Mesodermal cell (in vitro differentiated cells): ENCODE data around the gene GULP1.
"Not testable (repeated sequence)": the region's sequence is repeated elsewhere in the genome, so short reads cannot be mapped to it uniquely, and the experiment has no call there.

Experiments used
- H3K27ac ChIP-seq: 2 replicates; pipeline ENCODE4 v1.7.0; 2013; ENCODE audit warnings: mild to moderate bottlenecking, low read depth, low read length, moderate library complexity; ENCODE audit not compliant: severe bottlenecking
- H3K36me3 ChIP-seq: 2 replicates; pipeline ENCODE4 v1.7.1; 2013; ENCODE audit warnings: mild to moderate bottlenecking, low read length, moderate library complexity; ENCODE audit not compliant: control insufficient read depth, insufficient read depth
- H3K4me1 ChIP-seq: one replicate; pipeline ENCODE4 v1.7.1; 2013; ENCODE audit warnings: mild to moderate bottlenecking, low read length; ENCODE audit not compliant: insufficient read depth, control insufficient read depth, poor library complexity, severe bottlenecking
- H3K4me3 ChIP-seq: 2 replicates; pipeline ENCODE4 v1.7.0; 2013; ENCODE audit warnings: low read length, control low read depth, mild to moderate bottlenecking; ENCODE audit not compliant: insufficient read depth, poor library complexity, severe bottlenecking; ENCODE audit errors: extremely low read depth
- H3K9me3 ChIP-seq: 2 replicates; pipeline ENCODE4 v1.7.1; 2013; ENCODE audit warnings: mild to moderate bottlenecking, low read length, moderate library complexity; ENCODE audit not compliant: control insufficient read depth
- WGBS, 2 experiments: methylation state at CpG; one replicate each; pipeline ENCODE4 v1.1.5; 2013; ENCODE audit warnings: missing lambda C conversion rate in 2 of 2; ENCODE audit not compliant: insufficient coverage in 2 of 2; 5-methylcytosine and 5-hydroxymethylcytosine counted together

Gene GULP1

DNA sequence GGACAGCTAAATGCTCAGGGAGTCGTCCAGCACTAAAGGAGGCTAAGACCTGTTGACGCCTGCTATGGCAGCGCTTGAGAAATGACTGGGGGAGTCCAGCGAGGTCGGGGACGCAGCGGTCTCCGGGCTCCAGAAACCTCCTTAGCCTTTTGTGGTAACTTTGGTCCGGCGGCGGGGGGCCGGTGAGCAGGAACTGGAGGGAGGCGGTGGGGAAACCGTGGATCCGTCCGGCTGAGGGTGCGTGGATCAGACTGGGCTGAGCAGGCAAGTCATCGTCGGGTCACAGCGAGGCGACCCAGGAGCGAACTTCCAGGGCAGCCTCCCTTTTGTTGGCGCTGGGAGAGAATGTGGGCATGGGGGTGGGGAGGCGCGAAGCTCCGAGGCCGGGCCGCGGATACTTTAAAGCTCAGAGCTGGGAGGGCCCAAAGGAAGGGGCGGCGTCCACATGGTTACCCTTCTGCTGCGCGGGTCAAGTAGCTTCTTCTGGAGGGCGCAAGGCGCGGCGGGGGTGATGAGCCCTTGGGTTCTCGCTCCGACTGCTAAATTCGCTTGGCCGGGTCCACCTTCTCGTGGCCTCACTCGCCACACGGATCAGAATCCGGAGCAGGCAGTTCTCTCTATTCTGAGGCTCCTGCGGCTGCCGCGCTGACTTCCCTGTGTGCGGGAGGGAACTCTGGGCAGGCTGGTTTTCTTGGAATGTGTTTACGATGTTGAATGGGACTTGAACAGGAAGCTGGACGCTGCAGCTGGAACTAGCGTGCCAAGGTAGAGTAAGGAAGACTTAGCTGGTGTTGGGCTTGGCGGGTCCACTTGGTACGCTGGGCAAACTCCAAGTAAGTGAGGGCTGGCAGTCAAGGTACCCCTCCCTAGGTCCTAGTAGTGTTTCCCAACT is 920 bp downstream of the GULP1 start:
- Histone ChIP-seq H3K36me3 (no peaks in the 10 kb centered on the region), H3K27ac (peak overlapping the region; percentile 92), H3K4me3 (peak overlapping the region; percentile 90), H3K9me3 (no peaks in the 10 kb centered on the region), H3K4me1 (no peaks in the 10 kb centered on the region)
- WGBS, 2 experiments: 0 to 1% methylated on average over 39 to 43 of the region's 54 CpGs

DNA sequence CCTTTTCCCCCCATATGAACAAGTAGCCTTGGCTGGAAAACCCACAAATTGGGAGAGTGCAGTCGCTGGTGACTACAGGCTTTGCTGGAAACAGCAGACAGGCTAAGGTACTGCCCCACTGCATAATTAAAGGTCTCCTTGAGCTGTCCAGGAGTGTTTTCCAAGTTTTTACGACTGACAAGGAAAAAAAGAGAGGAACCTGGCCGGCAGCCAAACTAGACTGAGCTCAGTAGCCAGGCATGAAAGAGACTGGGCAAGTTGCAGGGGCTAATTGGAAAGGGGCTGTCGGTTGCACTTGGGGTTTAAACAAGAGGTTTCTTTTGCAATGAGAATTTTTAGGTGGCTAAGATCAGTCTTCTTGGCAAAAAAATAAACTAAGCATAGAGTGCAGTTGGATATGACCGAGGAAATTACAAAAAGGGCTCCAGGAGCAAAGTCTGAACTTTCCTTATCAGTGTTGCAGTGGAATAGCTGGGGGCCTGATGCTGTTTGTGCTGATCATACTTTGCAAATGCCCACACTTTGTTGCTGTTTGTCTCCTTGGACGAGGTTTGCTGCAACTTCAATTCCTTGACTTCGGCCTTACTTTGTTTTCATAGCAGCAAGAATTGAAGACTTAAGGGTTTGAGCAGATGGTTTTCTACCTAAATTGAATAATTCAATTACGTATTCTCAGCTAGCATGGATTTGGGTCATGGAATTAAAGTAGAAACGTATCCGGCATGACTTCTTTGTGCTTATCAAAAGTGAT is 2.1 kb downstream of the GULP1 start:
- Histone ChIP-seq H3K27ac (peak overlapping the region; percentile 92), H3K4me3 (peak overlapping the region; percentile 90), H3K9me3 (no peaks in the 10 kb centered on the region), H3K36me3 (no peaks in the 10 kb centered on the region), H3K4me1 (no peaks in the 10 kb centered on the region)
- WGBS, 2 experiments: 0 to 1% methylated on average over 6 of the region's 10 CpGs

DNA sequence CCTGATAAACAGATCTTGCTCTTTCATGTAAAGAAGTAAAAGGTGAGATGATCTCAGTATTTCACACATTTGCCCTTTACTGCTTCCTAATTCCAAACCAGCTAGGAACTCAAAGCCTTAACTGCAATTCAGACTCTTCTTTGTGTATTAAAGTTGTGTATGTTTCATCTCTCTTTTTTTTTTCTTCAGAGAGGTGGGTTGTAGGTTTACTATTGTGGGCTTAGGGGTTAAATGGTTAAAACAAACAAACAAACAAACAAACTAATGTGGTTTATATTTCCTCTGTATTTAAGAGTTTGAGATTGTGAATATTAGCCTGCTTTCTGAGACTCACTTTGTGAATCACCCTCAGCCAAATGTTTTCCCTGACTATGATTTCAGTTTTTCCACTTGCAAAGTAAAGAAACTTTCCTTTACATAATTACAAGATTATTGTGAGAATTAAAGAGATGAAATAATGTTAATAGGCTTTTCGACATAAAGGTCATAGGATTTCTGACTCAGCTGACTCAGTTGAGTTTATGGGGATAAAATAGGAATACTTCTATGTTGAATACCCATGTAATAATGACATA is 2.8 kb downstream of the GULP1 start:
- no peaks in the 10 kb centered on the region for H3K36me3 ChIP-seq
- H3K4me3 ChIP-seq: peak overlapping the region; percentile 90
- WGBS, 2 experiments: no CpG with 5 or more reads among the region's 1 CpG
- no peaks in the 10 kb centered on the region for H3K4me1 ChIP-seq
- H3K9me3 ChIP-seq: no peaks in the 10 kb centered on the region
- peak overlapping the region; percentile 92 for H3K27ac ChIP-seq

DNA sequence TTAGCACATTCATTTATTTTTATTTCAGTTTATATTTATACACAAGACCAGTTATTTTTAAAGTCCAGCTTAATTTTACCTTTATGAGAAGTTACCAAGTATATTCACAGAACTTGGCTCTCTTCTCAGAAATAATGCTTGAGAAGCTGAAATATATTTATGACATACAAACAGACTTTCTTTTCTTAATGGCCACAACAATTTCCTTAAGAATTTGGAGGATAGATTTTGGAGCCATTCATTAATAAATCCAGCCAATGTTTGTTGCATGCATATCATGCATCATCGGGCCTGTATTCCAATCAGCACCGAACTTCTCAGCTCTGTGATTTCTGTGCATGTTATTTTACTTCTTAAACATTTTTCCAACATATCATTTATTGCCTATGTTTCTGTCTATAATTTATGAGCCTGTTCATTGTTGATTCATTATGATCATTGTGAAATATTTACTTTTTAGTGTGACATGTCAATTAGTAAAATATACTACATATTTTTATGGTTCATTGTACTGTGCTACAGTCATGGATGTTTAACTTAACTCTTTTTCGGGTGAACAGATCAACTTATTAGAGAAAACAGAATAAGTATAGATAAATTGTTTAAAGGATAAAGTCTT is 3.5 kb downstream of the GULP1 start:
- peak overlapping the region; percentile 90 for H3K4me3 ChIP-seq
- no peaks in the 10 kb centered on the region for H3K9me3 ChIP-seq
- no peaks in the 10 kb centered on the region for H3K4me1 ChIP-seq
- no peak overlapping the region for H3K27ac ChIP-seq
- H3K36me3 ChIP-seq: no peaks in the 10 kb centered on the region
- WGBS, 2 experiments: no CpG with 5 or more reads among the region's 3 CpGs

DNA sequence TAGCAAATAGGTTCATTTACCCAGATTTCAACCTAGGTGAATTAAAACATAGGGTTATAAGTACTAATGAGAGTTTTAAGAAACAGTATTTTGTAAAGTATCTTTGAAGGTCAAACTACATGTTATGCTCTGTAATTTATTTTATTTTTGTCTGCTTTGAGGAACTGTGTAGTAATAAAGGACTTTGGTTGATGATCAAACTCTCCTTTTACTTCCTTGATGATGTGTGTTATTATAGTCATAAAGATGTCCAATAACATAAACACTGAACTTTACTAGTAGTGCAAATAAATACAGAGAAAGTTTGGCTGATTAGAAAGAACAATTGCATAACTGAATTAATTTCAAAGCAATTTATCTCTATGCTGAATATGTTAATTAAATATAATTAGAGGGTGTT is 6.3 kb downstream of the GULP1 start:
- H3K36me3 ChIP-seq: peaks cover 5% of the 10 kb centered on the region
- no peak overlapping the region for H3K4me3 ChIP-seq
- H3K4me1 ChIP-seq: peaks cover 6% of the 10 kb centered on the region
- no peak overlapping the region for H3K27ac ChIP-seq
- H3K9me3 ChIP-seq: no peaks in the 10 kb centered on the region

DNA sequence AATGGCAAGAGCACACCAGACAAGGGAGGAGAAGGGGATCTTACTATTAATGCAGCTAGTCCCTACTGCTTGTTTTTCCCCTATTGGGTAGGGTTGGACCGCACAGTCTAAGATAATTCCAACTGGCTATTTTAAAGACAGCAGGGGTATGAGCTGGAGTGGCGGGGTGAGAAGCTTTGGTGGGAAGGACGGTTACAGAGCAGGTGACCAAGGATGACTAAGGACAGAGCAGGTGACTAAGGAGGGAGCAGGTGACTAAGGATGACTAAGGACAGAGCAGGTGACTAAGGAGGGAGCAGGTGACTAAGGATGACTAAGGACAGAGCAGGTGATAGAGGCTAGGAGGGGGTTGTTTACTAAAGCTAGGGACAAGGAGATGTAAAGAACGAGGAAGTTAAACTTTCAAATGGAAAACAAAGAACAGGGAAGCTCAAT is 7.3 kb downstream of the GULP1 start:
- H3K27ac ChIP-seq: not testable (repeated sequence)

DNA sequence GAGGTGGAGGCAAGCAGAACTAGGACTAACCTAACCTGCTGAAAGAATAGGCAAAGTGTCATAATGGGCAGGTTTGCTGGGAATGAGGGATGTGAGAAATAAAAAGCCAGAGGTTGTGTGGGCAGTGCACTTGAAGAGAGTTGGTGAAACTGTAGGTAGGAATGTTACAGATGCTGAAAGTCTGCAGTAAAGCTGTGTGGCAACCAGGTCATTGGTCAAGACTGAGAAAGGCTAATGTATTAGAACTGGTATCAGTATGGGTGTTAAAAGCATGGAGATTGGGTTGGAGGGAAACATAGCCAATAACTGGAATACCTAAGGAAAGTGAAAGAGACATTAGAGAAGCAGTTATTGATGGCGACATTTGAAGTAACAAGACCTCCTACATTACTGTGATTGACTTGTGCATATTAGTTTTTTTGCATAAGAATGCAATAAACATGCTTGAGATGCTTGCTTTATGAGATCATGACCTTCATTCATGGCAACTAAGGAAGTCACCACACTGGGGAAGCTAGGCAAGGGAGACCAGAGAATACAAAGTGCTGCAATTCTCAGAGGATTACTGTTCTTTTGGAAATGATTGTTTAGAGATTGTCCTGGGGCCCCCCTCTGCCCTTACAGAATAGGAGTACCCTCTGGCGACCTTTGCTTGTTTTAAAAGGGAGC is 11.8 kb downstream of the GULP1 start:
- H3K4me3 ChIP-seq: no peak overlapping the region
- peak overlapping the region; percentile 95 for H3K27ac ChIP-seq
- H3K9me3 ChIP-seq: no peaks in the 10 kb centered on the region
- peaks cover 8% of the 10 kb centered on the region for H3K36me3 ChIP-seq
- 10% methylated on average over 2 of the region's 2 CpGs; no CpG with 5 or more reads in 1 of the 2 experiments for WGBS, 2 experiments
- H3K4me1 ChIP-seq: peaks cover 23% of the 10 kb centered on the region

More for the DNA sequence above, 7.3 kb downstream of the GULP1 start:
- WGBS, 2 experiments: 86 to 100% methylated on average over 1 of the region's 4 CpGs
- not testable (repeated sequence) for H3K4me3 ChIP-seq, H3K36me3 ChIP-seq, H3K9me3 ChIP-seq
- H3K4me1 ChIP-seq: peaks cover 12% of the 10 kb centered on the region

DNA sequence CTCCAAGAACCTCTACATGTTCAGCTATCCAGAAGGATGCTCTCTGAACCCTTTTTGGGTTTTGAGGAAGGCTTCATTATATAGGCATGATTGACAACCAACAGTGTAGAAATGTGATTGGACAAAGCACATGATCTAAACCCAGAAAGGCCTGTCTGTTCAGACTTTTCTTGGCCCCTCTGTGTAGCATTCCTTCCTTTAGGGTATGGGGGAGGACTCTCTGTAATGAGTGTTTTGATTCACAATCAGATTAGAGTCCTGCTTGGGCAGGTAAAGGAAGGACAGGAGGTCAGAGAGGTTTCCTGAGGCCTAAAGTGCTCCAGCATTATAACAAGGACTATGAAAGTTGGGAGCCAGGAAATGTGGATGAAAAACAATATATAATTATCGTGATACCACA is 13.6 kb downstream of the GULP1 start:
- H3K9me3 ChIP-seq: no peaks in the 10 kb centered on the region
- H3K36me3 ChIP-seq: peaks cover 8% of the 10 kb centered on the region
- no peak overlapping the region for H3K27ac ChIP-seq
- peaks cover 23% of the 10 kb centered on the region for H3K4me1 ChIP-seq
- WGBS, 2 experiments: no CpG with 5 or more reads among the region's 1 CpG
- H3K4me3 ChIP-seq: no peak overlapping the region

DNA sequence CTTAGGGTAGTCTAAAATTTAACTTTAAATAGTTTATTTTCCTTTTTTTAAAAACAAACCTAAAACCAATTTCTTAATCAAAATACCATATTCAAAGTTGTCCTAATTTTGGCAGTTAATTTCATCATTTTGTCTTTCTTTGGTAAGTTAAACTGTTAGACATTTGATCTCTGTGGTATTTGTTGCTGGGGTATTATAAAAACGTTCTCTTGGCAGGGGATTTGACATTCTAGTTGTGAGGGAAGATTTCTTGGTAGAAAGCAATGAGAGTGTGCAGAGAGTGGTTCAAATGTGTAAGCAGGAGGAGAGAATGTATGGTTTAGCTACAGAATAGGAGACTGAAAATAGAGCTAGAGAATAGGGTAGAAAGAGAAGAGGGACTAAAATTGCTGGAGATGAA is 14.6 kb downstream of the GULP1 start:
- Histone ChIP-seq H3K36me3 (peaks cover 4% of the 10 kb centered on the region), H3K9me3 (no peaks in the 10 kb centered on the region), H3K27ac (no peak overlapping the region), H3K4me1 (peaks cover 23% of the 10 kb centered on the region), H3K4me3 (no peak overlapping the region)
- WGBS, 2 experiments: 29 to 63% methylated on average over 1 of the region's 1 CpG

DNA sequence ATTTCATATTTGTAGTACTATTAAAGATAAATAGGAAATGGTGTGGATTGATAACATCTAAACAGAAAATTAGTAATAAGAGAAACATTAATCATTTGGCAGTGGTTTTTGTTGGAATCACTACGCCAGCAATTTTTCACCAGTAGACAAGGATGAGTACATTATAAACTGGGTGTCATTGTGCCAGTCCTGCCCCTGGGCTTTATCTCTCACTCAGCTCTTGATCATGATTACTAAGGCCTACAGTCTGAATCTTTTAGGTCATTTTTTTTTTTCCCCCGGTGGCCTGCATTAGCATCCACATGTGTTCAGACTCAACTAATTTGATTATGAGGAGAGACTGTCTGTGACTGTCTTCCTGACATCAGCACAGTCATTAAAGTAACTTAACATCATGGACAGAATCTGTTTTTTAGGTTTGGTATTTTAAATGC is 16.2 kb downstream of the GULP1 start:
- H3K4me3 ChIP-seq: no peak overlapping the region
- WGBS, 2 experiments: no CpG with 5 or more reads among the region's 2 CpGs
- H3K9me3 ChIP-seq: peaks cover 8% of the 10 kb centered on the region
- no peak overlapping the region for H3K27ac ChIP-seq
- H3K36me3 ChIP-seq: peaks cover 4% of the 10 kb centered on the region
- peaks cover 18% of the 10 kb centered on the region for H3K4me1 ChIP-seq
